ENCODE measurements around the gene KAT6B. TPM values are rescaled to one million over a fixed set of nuclear protein-coding genes. Genes with fewer than 3 reads are reported as not detected.

KAT6B gene
- total and polyA plus RNA-seq, 7 experiments from 2014 or later = 33.2 to 80.5 (median 63.6) TPM

DNA sequence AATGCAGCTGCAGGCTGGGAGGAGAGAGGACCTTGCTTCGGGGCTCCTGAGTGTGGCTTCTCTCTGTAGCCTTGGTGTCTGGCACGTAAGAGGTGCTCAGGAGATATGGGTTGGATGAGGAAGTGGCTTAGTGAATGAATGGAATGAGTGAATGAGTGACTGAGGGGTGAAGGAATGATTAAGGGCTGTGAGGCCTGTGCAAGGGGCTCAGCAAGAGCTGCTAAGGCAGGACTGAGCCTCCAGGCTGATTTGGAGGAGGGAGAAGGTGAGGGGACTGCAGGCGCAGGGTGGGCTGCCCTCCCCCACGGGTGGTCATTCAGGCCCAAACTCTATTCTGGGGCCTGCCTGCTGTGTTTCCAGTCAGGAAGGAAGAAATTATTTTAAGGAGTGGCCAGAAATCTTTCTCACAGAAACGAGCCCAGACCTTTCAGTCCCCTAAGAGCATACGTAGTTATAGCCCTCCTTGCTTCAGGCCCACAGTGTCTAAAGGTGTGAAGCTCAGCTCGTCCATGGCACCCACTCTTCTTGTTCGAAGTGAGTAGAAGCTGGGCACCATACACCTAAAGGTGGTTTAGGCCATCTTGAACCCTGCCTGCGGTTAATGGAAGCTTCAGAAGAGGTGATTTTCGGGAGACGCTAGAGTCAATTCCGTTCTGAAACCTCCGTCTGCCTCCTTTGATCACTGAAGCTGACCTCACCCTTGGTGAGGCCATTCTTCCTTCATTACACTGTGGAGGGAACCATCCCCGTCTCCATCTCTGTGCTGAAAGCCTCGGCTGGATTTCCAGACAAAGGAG, 235.5 kb downstream of the KAT6B start:
- peak overlapping the region in 1 of 9 donors; percentile 72 for H3K27ac Mint-ChIP-seq
- no peaks in the 10 kb centered on the region for H3K27me3 Mint-ChIP-seq
- Histone ChIP-seq H3K36me3 (ENCODE audit: control insufficient read depth in 2 of 3, insufficient read depth in 3 of 3, low read length in 3 of 3) (no peaks in the 10 kb centered on the region), H3K4me1 (ENCODE audit: control insufficient read depth in 2 of 2, insufficient read depth in 2 of 2, low read length in 2 of 2) (no peaks in the 10 kb centered on the region), H3K4me3 (ENCODE audit: low read length) (no peak overlapping the region), H3K27me3 (ENCODE audit: control insufficient read depth in 2 of 2, insufficient read depth in 2 of 2, low read length in 2 of 2) (no peaks in the 10 kb centered on the region), H3K27ac (ENCODE audit: low read depth, low read length) (no peak overlapping the region), H3K9me3 (ENCODE audit: control insufficient read depth in 2 of 3, low read length in 3 of 3) (no peaks in the 10 kb centered on the region)
- intact Hi-C loops (cut with micrococcal nuclease) = no loop called here
- no peak overlapping the region for H3K4me3 Mint-ChIP-seq
- H3K9me3 Mint-ChIP-seq = peaks cover 0 to 1% (median 0%) of the 10 kb centered on the region in 11 donors
- ChIA-PET POLR2A (no interaction called here), CTCF (no interaction called here)
- ATAC-seq (no peak), DNase-seq (no peak)
- no peaks in the 10 kb centered on the region for H3K4me1 Mint-ChIP-seq
- no peaks in the 10 kb centered on the region for H3K36me3 Mint-ChIP-seq

DNA sequence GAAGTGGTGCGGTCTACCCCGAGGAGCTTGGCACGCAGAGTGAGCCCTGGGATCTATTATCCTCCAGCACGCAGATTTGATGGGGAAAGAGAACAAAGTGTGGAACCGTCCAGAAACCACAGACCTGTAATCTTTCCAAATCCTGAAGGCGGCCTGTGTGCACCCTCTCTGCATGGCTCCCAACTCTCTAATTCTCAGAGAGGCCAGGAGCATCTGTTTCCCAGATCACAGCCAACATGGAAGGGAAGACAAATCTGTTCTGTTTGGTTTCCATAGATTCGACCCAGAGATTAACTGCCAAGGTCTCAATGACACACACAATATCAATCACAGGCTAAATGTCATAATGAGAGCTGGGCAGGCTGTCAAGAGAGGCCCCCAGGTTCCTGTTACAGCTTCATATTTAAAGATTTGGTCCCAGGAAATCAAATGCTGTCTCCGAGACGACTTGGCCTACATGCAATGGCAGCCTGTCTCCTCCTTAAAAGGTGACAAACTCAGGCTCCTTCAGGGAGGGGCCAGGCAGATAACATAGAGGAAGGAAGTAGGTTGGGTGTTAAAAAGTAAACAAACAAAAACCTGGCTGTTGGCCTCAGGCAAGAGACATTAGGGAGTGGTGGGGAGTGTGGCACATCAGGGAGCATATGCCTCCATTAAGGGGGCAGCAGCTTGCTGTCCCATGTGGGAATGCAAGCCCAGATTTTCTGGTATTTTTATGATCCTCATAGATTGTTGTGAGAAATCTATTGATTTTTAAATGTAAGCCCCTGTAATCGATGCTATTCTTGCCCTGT, 236.3 kb downstream of the KAT6B start:
- Histone ChIP-seq H3K9me3 (ENCODE audit: control insufficient read depth in 2 of 3, low read length in 3 of 3) (no peaks in the 10 kb centered on the region), H3K36me3 (ENCODE audit: control insufficient read depth in 2 of 3, insufficient read depth in 3 of 3, low read length in 3 of 3) (no peaks in the 10 kb centered on the region), H3K27ac (ENCODE audit: low read depth, low read length) (no peak overlapping the region), H3K4me3 (ENCODE audit: low read length) (no peak overlapping the region), H3K27me3 (ENCODE audit: control insufficient read depth in 2 of 2, insufficient read depth in 2 of 2, low read length in 2 of 2) (no peaks in the 10 kb centered on the region), H3K4me1 (ENCODE audit: control insufficient read depth in 2 of 2, insufficient read depth in 2 of 2, low read length in 2 of 2) (no peaks in the 10 kb centered on the region)
- Mint-ChIP-seq H3K9me3 (peaks cover 0 to 1% (median 0%) of the 10 kb centered on the region in 11 donors), H3K4me1 (no peaks in the 10 kb centered on the region), H3K27ac (peak overlapping the region in 1 of 9 donors; percentile 72), H3K36me3 (no peaks in the 10 kb centered on the region), H3K27me3 (no peaks in the 10 kb centered on the region), H3K4me3 (no peak overlapping the region)
- DNase-seq = no peak
- CTCF ChIA-PET = no interaction called here
- ATAC-seq = no peak
- intact Hi-C loops (cut with micrococcal nuclease) = no loop called here
- POLR2A ChIA-PET = interaction anchor here (0.5 to 0.6 kb wide), 2 partner anchors 31 to 71 kb away, joined by 3 to 4 read pairs; no protein-coding TSS in a partner anchor

DNA sequence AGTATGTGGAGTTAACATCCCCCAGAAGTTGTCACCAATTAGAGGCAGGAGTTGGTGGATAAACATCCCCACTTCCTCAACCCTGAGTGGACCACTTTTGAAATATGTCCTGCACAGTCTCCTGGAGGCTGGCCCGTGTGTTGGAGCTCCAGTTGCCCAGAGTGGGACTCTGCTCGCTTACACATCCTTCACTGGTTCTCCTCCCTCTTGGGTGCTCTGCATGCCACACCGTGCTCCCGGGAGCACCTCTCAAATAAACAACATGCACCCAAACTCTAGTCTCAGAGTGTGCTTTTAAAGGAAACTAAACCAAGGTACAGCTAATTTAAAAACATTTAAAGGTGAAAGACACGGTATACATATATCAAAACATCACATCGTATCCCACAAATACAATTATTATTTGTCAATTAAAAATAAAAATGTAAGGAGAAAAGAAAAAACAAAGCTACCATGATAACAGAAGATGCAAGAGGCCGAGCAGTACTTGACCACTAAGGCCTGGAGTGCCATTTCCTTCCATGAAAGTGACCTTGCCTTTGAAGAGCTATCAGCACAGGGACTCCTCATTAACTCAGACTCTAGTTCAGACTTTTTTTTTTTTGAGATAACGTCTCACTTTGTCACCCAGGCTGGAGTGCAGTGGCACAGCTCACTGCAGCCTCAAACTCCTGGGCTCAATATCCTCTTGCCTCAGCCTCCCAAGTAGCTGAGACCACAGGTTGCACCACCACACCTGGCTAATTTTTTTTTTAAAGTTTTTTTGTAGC, 237.2 kb downstream of the KAT6B start:
- Histone ChIP-seq H3K27ac (ENCODE audit: low read depth, low read length) (no peak overlapping the region), H3K4me3 (ENCODE audit: low read length) (no peak overlapping the region), H3K27me3 (ENCODE audit: control insufficient read depth in 2 of 2, insufficient read depth in 2 of 2, low read length in 2 of 2) (no peaks in the 10 kb centered on the region), H3K36me3 (ENCODE audit: control insufficient read depth in 2 of 3, insufficient read depth in 3 of 3, low read length in 3 of 3) (no peaks in the 10 kb centered on the region), H3K4me1 (ENCODE audit: control insufficient read depth in 2 of 2, insufficient read depth in 2 of 2, low read length in 2 of 2) (no peaks in the 10 kb centered on the region), H3K9me3 (ENCODE audit: control insufficient read depth in 2 of 3, low read length in 3 of 3) (no peaks in the 10 kb centered on the region)
- Mint-ChIP-seq H3K4me1 (no peaks in the 10 kb centered on the region), H3K27ac (no peak overlapping the region), H3K9me3 (peaks cover 0 to 1% (median 0%) of the 10 kb centered on the region in 11 donors), H3K36me3 (no peaks in the 10 kb centered on the region), H3K27me3 (no peaks in the 10 kb centered on the region), H3K4me3 (no peak overlapping the region)
- POLR2A ChIA-PET = interaction anchor here (0.5 to 0.7 kb wide), 3 partner anchors 8 to 72 kb away, joined by 3 to 4 read pairs (median 4); no protein-coding TSS in a partner anchor
- CTCF ChIA-PET = interaction anchor here (0.6 kb wide), 1 partner anchor 143 kb away, joined by 3 read pairs; no protein-coding TSS in a partner anchor
- intact Hi-C loops (cut with micrococcal nuclease) = no loop called here
- DNase-seq = no peak
- ATAC-seq = no peak

DNA sequence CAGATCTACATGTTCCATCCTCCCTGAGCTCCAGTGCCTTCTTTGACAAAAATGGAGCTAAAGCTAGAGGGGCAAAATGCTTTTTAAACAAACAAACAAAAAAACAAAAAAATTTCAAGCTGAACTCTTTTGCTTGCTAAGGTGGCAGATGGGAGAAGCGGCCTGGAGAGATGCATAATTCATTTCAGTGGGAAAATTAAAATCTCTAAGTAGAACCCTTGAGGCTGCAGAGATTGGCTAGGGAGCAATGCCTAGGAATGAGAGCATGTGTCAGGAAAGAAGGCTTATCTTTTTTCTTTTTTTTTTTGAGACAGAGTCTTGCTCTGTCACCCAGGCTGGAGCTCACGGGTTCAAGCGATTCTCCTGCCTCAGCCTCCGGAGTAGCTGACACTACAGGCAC, 238.7 kb downstream of the KAT6B start:
- no peaks in the 10 kb centered on the region for H3K9me3 ChIP-seq (ENCODE audit: control insufficient read depth in 2 of 3, low read length in 3 of 3)
- intact Hi-C loops (cut with micrococcal nuclease) = no loop called here
- POLR2A ChIA-PET = interaction anchor here (0.7 kb wide), 1 partner anchor 101 kb away, joined by 3 read pairs; no protein-coding TSS in a partner anchor
- H3K27ac ChIP-seq (ENCODE audit: low read depth, low read length) = no peak overlapping the region
- Mint-ChIP-seq H3K27me3 (no peaks in the 10 kb centered on the region), H3K36me3 (no peaks in the 10 kb centered on the region), H3K4me1 (peaks cover 0 to 1% (median 0%) of the 10 kb centered on the region in 7 donors), H3K4me3 (no peak overlapping the region), H3K9me3 (peaks cover 0 to 1% (median 0%) of the 10 kb centered on the region in 11 donors), H3K27ac (peak overlapping the region in 1 of 9 donors; percentile 42)
- no peaks in the 10 kb centered on the region for H3K4me1 ChIP-seq (ENCODE audit: control insufficient read depth in 2 of 2, insufficient read depth in 2 of 2, low read length in 2 of 2)
- no peaks in the 10 kb centered on the region for H3K27me3 ChIP-seq (ENCODE audit: control insufficient read depth in 2 of 2, insufficient read depth in 2 of 2, low read length in 2 of 2)
- H3K4me3 ChIP-seq (ENCODE audit: low read length) = no peak overlapping the region
- no peak for ATAC-seq
- H3K36me3 ChIP-seq (ENCODE audit: control insufficient read depth in 2 of 3, insufficient read depth in 3 of 3, low read length in 3 of 3) = no peaks in the 10 kb centered on the region
- CTCF ChIA-PET = no interaction called here
- DNase-seq = no peak

DNA sequence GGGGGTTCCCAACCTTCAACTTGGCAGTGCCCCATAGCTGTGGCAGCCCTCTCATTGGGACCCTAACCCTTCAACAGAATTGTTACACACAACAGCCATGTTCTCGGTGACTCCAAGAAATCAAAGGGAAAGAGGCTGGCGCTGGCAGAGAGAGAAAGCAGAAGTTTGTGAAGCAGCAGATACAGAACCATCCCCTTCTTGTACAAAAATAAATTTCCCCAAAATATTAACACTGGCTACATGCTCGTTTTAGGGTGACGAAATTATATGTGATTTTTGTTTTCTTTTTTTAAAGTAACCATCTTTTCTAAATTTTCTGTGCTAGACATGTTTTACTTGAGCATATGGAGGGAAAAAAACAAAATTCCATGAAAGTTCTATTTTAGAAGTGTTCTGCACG, 239.9 kb downstream of the KAT6B start:
- Histone ChIP-seq H3K27me3 (ENCODE audit: control insufficient read depth in 2 of 2, insufficient read depth in 2 of 2, low read length in 2 of 2) (no peaks in the 10 kb centered on the region), H3K4me1 (ENCODE audit: control insufficient read depth in 2 of 2, insufficient read depth in 2 of 2, low read length in 2 of 2) (no peaks in the 10 kb centered on the region), H3K36me3 (ENCODE audit: control insufficient read depth in 2 of 3, insufficient read depth in 3 of 3, low read length in 3 of 3) (no peaks in the 10 kb centered on the region), H3K4me3 (ENCODE audit: low read length) (no peak overlapping the region), H3K27ac (ENCODE audit: low read depth, low read length) (no peak overlapping the region), H3K9me3 (ENCODE audit: control insufficient read depth in 2 of 3, low read length in 3 of 3) (no peaks in the 10 kb centered on the region)
- POLR2A ChIA-PET = no interaction called here
- no peak overlapping the region for H3K4me3 Mint-ChIP-seq
- H3K9me3 Mint-ChIP-seq = peaks cover 0 to 1% (median 0%) of the 10 kb centered on the region in 11 donors
- DNase-seq = no peak
- peaks cover 0 to 4% (median 0%) of the 10 kb centered on the region in 7 donors for H3K4me1 Mint-ChIP-seq
- no peak overlapping the region for H3K27ac Mint-ChIP-seq
- intact Hi-C loops (cut with micrococcal nuclease) = no loop called here
- CTCF ChIA-PET = interaction anchor here (0.6 kb wide), 1 partner anchor 429 kb away, joined by 3 read pairs; no protein-coding TSS in a partner anchor
- H3K27me3 Mint-ChIP-seq = no peaks in the 10 kb centered on the region
- H3K36me3 Mint-ChIP-seq = no peaks in the 10 kb centered on the region
- no peak for ATAC-seq

DNA sequence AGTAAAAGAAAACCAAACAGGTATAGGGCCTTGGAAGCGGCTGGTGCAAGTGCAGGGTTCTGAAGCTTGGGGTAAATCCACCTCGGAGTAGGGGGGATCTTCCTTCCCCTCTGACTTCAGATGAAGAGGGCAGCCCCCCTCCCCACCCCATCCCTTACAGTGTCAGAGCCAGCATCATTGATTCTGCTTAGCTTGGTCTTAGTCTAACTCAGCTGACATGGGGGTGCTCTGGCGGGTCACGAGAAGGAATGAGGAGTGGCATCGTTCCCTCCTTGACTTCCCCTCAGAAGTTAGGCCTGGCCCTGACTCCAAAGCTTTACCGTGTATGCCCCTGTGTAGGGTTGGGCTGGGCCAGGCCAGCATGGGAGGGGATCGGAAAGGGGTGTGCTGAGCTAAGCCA, 240.9 kb downstream of the KAT6B start:
- Mint-ChIP-seq H3K9me3 (no peaks in the 10 kb centered on the region), H3K36me3 (no peaks in the 10 kb centered on the region), H3K27ac (no peak overlapping the region), H3K4me3 (no peak overlapping the region), H3K4me1 (peaks cover 0 to 4% (median 0%) of the 10 kb centered on the region in 7 donors), H3K27me3 (no peaks in the 10 kb centered on the region)
- DNase-seq (no peak), ATAC-seq (no peak)
- no peaks in the 10 kb centered on the region for H3K27me3 ChIP-seq (ENCODE audit: control insufficient read depth in 2 of 2, insufficient read depth in 2 of 2, low read length in 2 of 2)
- intact Hi-C loops (cut with micrococcal nuclease) = no loop called here
- H3K4me1 ChIP-seq (ENCODE audit: control insufficient read depth in 2 of 2, insufficient read depth in 2 of 2, low read length in 2 of 2) = no peaks in the 10 kb centered on the region
- no peaks in the 10 kb centered on the region for H3K36me3 ChIP-seq (ENCODE audit: control insufficient read depth in 2 of 3, insufficient read depth in 3 of 3, low read length in 3 of 3)
- POLR2A ChIA-PET = no interaction called here
- H3K9me3 ChIP-seq (ENCODE audit: control insufficient read depth in 2 of 3, low read length in 3 of 3) = no peaks in the 10 kb centered on the region
- H3K4me3 ChIP-seq (ENCODE audit: low read length) = no peak overlapping the region
- no peak overlapping the region for H3K27ac ChIP-seq (ENCODE audit: low read depth, low read length)
- CTCF ChIA-PET = no interaction called here
